NCI-H1436 treated with DMSO at 0.1 percent for 48 hours (cell line): ENCODE data around the gene OR5H15.
"Not testable (repeated sequence)": the region's sequence is repeated elsewhere in the genome, so short reads cannot be mapped to it uniquely, and the experiment has no call there.

ENCODE experiments used
- DNase-seq: peaks from one replicate; lab custom pipeline; 2025; lab: John Stamatoyannopoulos, UW

Gene OR5H15

GRCh38 chr3:98166396-98166795 lies at the start of gene OR5H15:
Gene OR5H15 (plus strand): TSS chr3:98166696. CDS start chr3:98168700, 2,004 bp downstream.
- DNase-seq, result no peak

- DNase-seq, result no peak
Measured at GRCh38 chr3:98130421-98130820, 36.1 kb upstream of the OR5H15 start, which contains the start of gene OR5H1. Gene OR5H1 (plus strand): TSS chr3:98130721. CDS start chr3:98132698, 1,977 bp downstream.

- no peak for DNase-seq
Measured at GRCh38 chr3:98136631-98137030, 29.9 kb upstream of the OR5H15 start.

- not testable (repeated sequence) for DNase-seq
Measured at GRCh38 chr3:98137826-98138557, 28.5 kb upstream of the OR5H15 start.

- DNase-seq, result no peak
Measured at GRCh38 chr3:98140531-98140930, 26.0 kb upstream of the OR5H15 start.

GRCh38 chr3:98147179-98147578 lies 19.3 kb upstream of the OR5H15 start, which contains the start of gene OR5H14:
Gene OR5H14 (plus strand): TSS chr3:98147479. CDS start chr3:98149386, 1,907 bp downstream.
- no peak for DNase-seq

GRCh38 chr3:98148751-98149150 lies 17.7 kb upstream of the OR5H15 start:
- DNase-seq, result no peak

- DNase-seq, result not testable (repeated sequence)
Measured at GRCh38 chr3:98149456-98149855, 17.0 kb upstream of the OR5H15 start.

- no peak for DNase-seq
Measured at GRCh38 chr3:98151241-98151640, 15.3 kb upstream of the OR5H15 start.

- DNase-seq, result no peak
Measured at GRCh38 chr3:98171071-98171470, 4.6 kb downstream of the OR5H15 start.

GRCh38 chr3:98172621-98173020 lies 6.1 kb downstream of the OR5H15 start:
- DNase-seq, result no peak

GRCh38 chr3:98180319-98180890 lies 13.9 kb downstream of the OR5H15 start:
- no peak for DNase-seq

- no peak for DNase-seq
Measured at GRCh38 chr3:98182196-98182595, 15.7 kb downstream of the OR5H15 start.

- no peak for DNase-seq
Measured at GRCh38 chr3:98185180-98185579, 18.7 kb downstream of the OR5H15 start.

- no peak for DNase-seq
Measured at GRCh38 chr3:98188545-98188944, 22.0 kb downstream of the OR5H15 start.

- not testable (repeated sequence) for DNase-seq
Measured at GRCh38 chr3:98190911-98191310, 24.4 kb downstream of the OR5H15 start.

GRCh38 chr3:98196293-98196692 lies 29.8 kb downstream of the OR5H15 start:
- not testable (repeated sequence) for DNase-seq

GRCh38 chr3:98199020-98199419 lies 32.5 kb downstream of the OR5H15 start:
- DNase-seq, result no peak

GRCh38 chr3:98209244-98209643 lies 42.7 kb downstream of the OR5H15 start:
- DNase-seq, result no peak

- DNase-seq, result no peak
Measured at GRCh38 chr3:98213276-98213675, 46.8 kb downstream of the OR5H15 start.

GRCh38 chr3:98215051-98215450 lies 48.6 kb downstream of the OR5H15 start:
- no peak for DNase-seq
